Esophagus squamous epithelium (tissue), 4 donors: Measurements from ENCODE around the gene EVPL.

Experiments
- CTCF ChIP-seq, 6 experiments: fragments of 450-650 bp in 4 of 6; fragments of 200-600 bp in 2 of 6; sonication (generic) in 2 of 6; IDR thresholded peaks; one replicate each; pipeline ENCODE4 v1.5.1; 2016 to 2019; ENCODE audit warnings: antibody characterized with exemption in 6 of 6, mild to moderate bottlenecking in 4 of 6, moderate library complexity in 4 of 6
- POLR2A ChIP-seq, 4 donors: fragments of 450-650 bp; IDR thresholded peaks; one replicate each; pipeline ENCODE4 v1.6.1; 2017; ENCODE audit warnings: antibody characterized with exemption in 4 of 4, mild to moderate bottlenecking in 4 of 4, moderate library complexity in 3 of 4

- no peak for TF ChIP-seq CTCF (IDR thresholded peaks at IDR 0.05)
- no peak for TF ChIP-seq POLR2A (IDR thresholded peaks at IDR 0.05)
These were observed 6.0 kb upstream of the EVPL start for GRCh38 chr17:76033139-76033538.
